Lower leg skin (tissue), 4 donors: ENCODE measurements around the gene GPR82. TPM values are rescaled to one million over a fixed set of nuclear protein-coding genes. Genes with fewer than 3 reads are reported as not detected.
"Not testable (repeated sequence)": the region's sequence is repeated elsewhere in the genome, so short reads cannot be mapped to it uniquely, and the experiment has no call there.

ENCODE experiments used
- DNase-seq, 2 donors: peaks; one replicate each; pipeline ENCODE4 v3.0.0-alpha.2; 2019; ENCODE audit warnings: low spot score in 2 of 2
- H3K4me3 ChIP-seq: fragments of 200-600 bp; sonication (generic); 2 replicates; pipeline ENCODE4 v1.5.1; 2017; ENCODE audit warnings: mild to moderate bottlenecking, low read depth; ENCODE audit not compliant: poor library complexity, severe bottlenecking
- POLR2A ChIP-seq, 2 donors: fragments of 450-650 bp; IDR thresholded peaks; one replicate each; pipeline ENCODE4 v1.6.1; 2016 to 2017; ENCODE audit warnings: antibody characterized with exemption in 2 of 2, mild to moderate bottlenecking in 1 of 2, moderate library complexity in 1 of 2
- WGBS, 2 donors: methylation state at CpG; one replicate each; pipeline ENCODE4 v1.1.5; 2018; 5-methylcytosine and 5-hydroxymethylcytosine counted together
- intact Hi-C: fragments of 100-400 bp; cut with DNase I; formaldehyde crosslinking; loops from one replicate; pipeline ENCODE4 v1.15.0; 2023; ENCODE audit warnings: low total_unique reads
- total RNA-seq, 4 donors: library from RNA; depleted of rRNA; stranded (reverse); fragments of >200 nt; gene quantifications; one replicate each; pipeline ENCODE4 v1.1.0, GENCODE V29; 2016
- TF ChIP-seq, protein P1 (sequence below), 3 donors: fragments of 450-650 bp; IDR thresholded peaks; one replicate each; pipeline ENCODE4 v1.5.1; 2016; ENCODE audit warnings: antibody characterized with exemption in 3 of 3, mild to moderate bottlenecking in 3 of 3, moderate library complexity in 2 of 3

GPR82 gene
- total RNA-seq, 4 donors from 2014 or later: 0.29 to 0.61 TPM; not detected in 2

DNA sequence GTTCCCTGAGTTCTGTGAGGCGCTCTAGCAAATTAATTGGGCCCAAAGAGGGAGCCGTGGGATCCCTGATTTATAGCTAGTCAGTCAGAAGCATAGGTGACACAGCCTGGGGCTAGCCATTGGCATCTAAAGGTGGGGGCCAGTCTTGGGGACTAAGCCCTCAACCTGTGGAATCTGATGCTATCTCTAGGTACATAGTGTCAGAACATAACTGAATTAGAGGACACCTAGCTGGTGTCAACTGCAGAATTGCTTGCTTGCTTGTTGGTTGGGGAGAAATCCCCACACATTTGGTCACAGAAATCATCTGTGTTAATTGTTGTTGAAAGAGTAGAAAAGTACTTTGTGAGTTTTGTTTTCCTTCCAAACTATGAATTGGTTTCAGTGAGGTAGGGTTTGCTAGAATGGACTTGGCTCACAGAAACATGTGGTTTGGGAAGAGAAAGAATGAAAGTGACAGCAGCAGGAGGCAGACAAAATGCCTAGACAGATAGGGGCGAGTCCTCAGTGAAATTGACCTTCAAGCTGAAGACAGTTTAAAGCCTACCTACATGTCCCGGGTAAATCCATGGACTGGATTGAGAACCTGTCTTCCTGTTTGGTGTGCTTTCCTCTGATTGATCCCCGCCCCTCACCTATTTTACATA, 12.8 kb upstream of the GPR82 start:
- intact Hi-C loops: no loop called here
- TF ChIP-seq, protein P1, sequence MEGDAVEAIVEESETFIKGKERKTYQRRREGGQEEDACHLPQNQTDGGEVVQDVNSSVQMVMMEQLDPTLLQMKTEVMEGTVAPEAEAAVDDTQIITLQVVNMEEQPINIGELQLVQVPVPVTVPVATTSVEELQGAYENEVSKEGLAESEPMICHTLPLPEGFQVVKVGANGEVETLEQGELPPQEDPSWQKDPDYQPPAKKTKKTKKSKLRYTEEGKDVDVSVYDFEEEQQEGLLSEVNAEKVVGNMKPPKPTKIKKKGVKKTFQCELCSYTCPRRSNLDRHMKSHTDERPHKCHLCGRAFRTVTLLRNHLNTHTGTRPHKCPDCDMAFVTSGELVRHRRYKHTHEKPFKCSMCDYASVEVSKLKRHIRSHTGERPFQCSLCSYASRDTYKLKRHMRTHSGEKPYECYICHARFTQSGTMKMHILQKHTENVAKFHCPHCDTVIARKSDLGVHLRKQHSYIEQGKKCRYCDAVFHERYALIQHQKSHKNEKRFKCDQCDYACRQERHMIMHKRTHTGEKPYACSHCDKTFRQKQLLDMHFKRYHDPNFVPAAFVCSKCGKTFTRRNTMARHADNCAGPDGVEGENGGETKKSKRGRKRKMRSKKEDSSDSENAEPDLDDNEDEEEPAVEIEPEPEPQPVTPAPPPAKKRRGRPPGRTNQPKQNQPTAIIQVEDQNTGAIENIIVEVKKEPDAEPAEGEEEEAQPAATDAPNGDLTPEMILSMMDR (IDR thresholded peaks at IDR 0.05): no peak
- TF ChIP-seq POLR2A (IDR thresholded peaks at IDR 0.05): no peak
- no peak for DNase-seq
- H3K4me3 ChIP-seq: no peak overlapping the region
- WGBS, 2 donors: 75 to 91% methylated on average over 5 of the region's 5 CpGs

DNA sequence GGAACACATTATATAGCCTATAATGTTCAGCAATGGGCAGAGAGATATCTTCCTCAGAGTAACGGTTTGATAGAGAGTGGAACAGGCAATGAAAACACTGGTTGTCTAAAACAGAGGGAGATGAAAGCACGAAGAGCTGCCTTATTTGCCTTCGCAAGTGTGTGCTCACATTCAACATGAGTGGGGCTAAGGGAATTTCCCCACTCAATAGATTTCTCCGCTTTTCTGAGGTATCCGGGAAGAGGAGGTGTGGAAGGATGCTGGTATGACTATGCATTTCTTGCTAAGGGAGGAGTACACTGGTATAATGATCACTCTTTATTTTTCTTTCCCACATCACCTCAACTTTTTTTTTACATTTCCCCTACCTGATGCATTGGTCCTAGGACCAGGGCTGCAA, 7.8 kb upstream of the GPR82 start:
- no peak for DNase-seq
- 85 to 92% methylated on average over 5 of the region's 5 CpGs for WGBS, 2 donors
- no peak overlapping the region for H3K4me3 ChIP-seq
- TF ChIP-seq POLR2A (IDR thresholded peaks at IDR 0.05): no peak
- TF ChIP-seq, protein P1 (IDR thresholded peaks at IDR 0.05): no peak
- intact Hi-C loops: no loop called here

DNA sequence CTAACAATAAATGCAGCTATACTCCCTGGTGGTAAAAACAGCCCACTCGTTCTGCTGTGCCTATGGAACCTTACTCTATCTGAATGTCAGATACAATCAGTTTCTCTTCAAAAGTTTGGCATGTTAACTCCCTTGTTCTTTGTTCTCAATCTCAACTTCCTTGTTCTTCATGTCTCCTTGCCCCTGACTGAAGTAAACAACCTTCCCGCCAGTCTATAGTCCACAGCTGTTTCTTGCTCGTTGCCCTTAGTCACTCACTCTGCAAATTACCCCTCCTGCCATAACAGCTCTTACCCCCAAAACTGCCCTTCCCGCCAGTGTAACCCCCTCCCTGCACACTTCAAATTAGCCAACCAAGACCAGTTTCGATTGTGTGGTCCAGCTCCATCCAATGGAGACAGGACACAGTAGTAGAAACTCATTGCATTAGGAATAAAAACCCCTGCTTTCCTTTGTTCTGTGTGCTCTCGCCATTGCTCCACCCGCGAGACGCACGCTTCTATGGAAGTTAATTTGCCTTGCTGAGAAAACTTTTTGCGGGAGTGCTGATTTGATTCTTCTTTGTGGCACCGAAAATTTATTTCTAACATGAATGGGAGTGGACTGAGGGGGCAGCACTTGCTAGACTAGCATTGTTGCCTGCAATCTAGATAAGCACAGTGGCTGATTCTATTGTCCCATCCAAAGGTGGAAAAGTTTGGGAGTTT, 7.1 kb upstream of the GPR82 start:
- no peak overlapping the region for H3K4me3 ChIP-seq
- DNase-seq: no peak
- 89 to 96% methylated on average over 12 of the region's 12 CpGs for WGBS, 2 donors
- intact Hi-C loops: no loop called here
- no peak for TF ChIP-seq POLR2A (IDR thresholded peaks at IDR 0.05)
- TF ChIP-seq, protein P1 (IDR thresholded peaks at IDR 0.05): no peak

DNA sequence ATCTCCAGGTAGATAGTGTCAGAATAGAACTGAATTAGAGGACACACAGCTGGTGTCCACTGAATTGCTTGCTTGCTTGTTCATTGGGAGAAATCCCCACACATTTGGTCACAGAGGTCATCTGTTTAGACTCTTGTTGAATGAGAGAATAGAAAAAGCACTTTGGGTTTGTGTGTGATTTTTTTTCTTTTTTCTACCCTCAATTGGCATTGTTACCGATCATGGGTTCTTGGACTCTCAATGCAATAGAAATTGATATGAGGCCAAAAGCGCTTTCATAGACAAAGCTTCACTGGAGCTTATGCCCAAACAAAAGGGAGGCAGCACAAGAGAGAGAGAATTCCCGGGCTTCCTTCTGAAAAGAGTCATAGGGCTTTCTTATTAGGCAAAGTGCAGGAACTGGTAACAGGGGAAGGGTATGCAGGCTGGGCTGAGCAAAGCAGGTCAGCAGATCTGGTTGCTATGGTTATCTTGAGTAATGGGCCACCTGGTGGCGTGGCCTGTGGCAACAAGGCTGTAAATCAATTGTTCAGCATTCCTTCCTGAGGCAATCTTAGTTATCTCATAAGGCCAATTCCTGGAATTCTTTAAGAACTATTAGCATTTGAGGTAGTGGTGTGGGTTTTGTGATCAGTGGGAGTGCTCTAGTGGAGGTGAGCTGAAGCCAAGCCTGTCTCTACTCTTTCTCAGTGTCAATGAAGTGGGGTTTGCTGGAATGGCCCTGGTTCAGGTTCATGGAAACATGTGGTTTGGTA, 5.3 kb upstream of the GPR82 start:
- TF ChIP-seq POLR2A (IDR thresholded peaks at IDR 0.05): no peak
- TF ChIP-seq, protein P1 (IDR thresholded peaks at IDR 0.05): no peak
- WGBS, 2 donors: 74 to 92% methylated on average over 4 of the region's 4 CpGs
- intact Hi-C loops: no loop called here
- H3K4me3 ChIP-seq: no peak overlapping the region
- DNase-seq: no peak

DNA sequence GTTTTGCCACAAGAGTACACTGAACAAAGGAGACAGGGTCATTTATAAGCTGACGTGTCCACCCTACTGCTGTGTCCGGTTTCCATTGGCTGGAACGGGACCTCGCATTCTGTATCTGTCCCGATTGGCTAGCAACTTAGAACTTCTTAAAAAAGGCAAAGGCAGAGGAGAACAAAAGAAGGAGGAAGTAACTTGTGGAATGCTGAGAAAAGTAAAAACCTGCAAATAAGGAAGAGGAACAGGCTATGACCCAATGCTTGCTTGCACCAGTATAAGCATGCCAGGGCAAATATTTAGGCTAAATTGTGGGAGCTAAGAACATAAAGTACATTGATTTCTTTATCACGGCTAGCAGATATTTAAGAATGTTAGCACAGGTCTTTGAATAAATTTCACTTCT, 4.4 kb upstream of the GPR82 start:
- DNase-seq, intact Hi-C loops, H3K4me3 ChIP-seq: not testable (repeated sequence)
- 91 to 98% methylated on average over 6 of the region's 6 CpGs for WGBS, 2 donors

DNA sequence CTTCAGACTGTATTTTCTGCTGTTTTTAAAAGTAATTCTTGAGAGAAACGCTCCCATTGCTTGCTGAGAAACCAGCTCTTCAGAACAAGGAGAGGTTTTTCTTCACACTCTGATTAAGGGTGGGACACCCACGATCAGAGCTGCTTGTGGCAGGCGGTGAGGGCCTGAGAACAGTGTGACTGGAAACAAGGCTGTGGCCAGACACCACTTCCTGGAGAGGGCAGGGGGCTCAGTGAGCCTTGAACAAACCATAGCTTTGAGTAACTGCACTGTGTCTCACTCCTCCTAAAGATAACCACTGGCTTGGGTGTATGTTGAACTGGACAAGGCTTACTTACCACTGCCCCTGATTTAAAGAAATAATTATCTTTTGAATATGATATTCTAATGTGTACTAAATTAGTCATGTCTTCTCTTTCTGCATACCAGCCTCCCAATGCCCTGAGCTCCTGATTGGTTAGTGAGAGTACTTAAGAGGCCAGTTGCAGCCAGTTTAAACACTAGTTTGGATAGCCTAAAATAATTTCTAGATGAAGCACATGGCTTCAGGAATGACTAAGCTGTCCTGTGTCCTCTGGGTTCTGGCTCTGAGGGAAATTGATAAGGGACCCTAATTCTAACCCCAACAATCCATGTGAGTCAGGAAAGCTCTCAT, 3.7 kb upstream of the GPR82 start:
- 66 to 89% methylated on average over 3 of the region's 3 CpGs for WGBS, 2 donors
- intact Hi-C loops: no loop called here
- no peak for DNase-seq
- no peak for TF ChIP-seq POLR2A (IDR thresholded peaks at IDR 0.05)
- TF ChIP-seq, protein P1 (IDR thresholded peaks at IDR 0.05): no peak
- H3K4me3 ChIP-seq: no peak overlapping the region
